GM21717 (cell line): ENCODE measurements around the gene KCNQ5.

Source experiments
- ATAC-seq: cut with Tn5 transposase; IDR thresholded peaks from one replicate; pipeline ENCODE4 v1.9.1; 2021; ENCODE audit warnings: mild to moderate bottlenecking, moderate library complexity; ENCODE audit not compliant: unreplicated experiment

Gene KCNQ5

DNA sequence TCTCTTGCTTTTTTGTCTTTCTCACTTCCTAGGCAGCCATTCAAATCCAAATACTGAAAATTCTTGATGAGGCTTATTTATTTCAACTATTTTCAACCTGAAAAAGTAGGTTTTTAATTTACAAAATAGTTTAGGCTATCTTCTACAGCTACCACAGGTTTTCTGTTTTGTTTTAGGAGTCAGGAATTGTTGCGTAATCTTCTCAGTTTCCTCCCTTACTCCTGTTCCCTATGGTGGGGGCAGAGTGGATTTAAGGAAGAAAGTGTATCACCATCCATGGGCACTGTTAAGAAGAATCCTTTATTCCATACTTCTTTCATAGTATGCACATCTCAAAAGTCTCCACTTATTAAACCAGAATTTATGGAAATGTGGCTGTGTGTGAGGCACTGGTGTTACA, 421.0 kb downstream of the KCNQ5 start:
- ATAC-seq: no peak

DNA sequence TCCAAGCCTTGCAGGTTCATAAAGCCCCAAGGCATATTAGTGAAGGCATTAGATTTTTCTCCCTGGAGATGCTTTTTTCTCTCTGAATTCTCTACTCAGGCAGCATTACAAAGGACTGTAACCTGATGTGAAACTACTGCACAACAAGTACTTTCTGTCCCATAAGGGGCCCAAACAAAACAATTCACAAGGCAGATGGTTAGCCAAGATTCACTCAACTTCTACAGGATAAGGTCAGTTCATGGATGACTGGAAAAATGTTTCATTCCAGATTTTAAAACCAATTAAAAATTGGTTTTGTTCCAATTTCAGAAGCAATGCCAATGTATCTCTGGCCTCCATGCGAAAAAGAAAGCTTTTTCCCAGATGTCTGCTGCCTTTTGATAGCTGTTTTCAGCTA, 421.6 kb downstream of the KCNQ5 start:
- ATAC-seq: no peak

DNA sequence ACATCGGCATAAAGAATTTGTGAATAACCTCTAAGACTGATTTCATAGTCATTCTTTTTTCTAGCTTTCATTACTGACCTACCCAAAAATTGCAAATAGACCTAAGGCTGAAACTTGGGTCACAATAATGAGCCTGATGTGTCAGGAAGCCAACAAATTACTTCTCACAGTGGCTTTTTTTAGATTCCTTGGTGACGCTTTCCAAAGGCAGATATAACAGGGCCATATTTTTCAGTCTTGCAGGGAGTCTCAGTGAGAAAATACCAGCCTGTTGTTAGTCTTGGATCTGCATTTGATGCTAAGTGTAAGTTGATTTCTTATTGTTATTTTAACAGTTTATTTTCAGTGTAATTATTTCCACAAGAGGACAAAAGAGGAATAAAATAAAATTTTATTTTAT, 423.7 kb downstream of the KCNQ5 start:
- ATAC-seq: no peak

DNA sequence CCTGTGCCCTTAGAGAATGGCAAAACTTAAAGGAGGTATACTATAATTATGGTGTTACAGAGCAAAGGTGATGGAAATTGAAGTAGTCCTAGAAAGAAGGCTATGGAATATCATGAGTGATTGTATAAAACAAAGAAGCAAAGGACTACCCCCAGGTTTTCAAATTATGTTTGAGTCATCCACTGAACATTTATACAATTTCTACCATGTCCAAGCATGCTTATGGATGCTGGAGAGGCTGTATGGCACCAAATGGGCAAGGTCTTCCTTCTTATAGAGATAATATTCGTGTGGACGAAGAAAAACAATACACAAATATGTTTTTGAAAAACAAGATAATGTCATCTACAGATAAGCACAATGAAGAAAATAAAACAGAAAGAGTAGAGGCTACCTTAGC, 425.9 kb downstream of the KCNQ5 start:
- no peak for ATAC-seq

DNA sequence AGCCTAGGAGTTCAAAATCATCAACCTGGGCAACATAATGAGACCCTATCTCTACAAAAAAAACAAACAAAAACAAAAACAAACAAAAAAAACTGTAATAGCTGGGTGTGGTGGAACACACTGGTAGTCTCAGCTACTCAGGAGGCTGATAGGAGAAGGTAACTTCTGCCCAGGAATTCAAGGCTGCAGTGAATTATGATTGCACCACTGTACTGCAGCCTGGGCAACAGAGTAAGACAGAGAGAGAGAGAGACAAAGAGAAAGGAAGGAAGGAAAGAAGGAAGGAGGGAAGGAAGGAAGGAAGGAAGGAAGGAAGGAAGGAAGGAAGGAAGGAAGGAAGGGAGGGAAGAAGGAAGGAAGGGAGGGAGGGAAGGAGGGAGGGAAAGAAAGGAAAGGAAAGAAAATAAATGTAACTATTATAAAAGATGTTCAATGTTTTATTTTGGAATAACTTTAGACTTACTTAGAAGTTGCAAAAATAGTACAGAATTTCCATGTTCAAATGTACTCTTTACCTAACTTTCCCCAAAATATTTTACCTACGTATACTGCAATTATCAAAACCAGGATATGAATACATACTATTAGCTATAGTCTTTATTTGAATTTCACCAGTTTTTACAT, 428.2 kb downstream of the KCNQ5 start:
- ATAC-seq: no peak

DNA sequence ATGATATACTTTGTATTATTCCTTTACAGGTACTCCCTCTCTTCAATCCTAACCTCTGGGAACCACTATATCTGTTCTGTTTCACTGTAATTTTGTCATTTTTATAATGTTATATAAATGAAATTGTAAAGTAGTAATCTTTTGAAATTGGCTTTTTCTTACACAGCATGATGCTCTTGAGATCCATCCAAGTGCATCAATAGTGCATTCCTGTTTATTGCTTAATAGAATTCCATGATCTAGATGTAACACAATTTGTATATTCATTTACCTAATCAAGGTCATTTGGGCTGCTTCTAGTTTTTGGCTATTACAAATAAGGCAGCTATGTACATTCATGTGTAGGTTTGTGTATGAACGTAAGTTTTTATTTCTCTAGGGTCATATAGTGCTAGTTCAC, 428.8 kb downstream of the KCNQ5 start:
- ATAC-seq: no peak

DNA sequence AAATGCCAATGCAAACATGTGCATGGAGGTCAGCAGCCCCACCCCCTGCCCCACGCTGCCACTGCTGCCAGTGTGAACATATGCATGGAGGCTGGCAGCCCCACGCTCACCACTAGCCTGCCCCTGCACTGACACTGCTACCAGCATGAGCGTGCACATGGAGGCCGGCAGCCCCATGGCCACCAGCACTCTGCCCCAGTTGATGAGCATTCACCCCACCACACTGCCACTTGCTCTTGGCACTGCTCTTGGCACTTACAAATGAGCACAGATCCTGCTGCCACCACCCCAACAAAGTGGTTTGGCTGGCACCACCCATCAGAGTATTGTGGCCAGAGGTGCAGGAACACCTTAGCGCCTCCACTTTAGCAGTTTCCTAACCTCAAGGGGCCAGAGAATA, 429.3 kb downstream of the KCNQ5 start:
- no peak for ATAC-seq

DNA sequence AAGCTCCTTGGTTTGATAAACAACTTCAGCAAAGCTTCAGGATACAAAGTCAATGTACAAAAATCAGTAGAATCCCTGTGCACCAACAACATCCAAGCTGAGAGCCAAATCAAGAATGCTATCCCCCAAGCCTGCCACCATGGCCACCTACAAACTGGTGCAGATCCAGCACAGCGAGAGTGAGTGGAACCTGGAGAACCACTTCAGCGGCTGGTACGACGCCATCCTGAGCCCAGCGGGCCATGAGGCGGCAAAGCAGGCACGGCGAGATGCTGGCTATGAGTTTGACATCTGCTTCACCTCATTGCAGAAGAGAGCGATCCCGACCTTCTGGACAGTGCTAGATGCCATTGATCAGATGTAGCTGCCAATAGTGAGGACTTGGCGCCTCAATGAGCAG, 433.1 kb downstream of the KCNQ5 start:
- no peak for ATAC-seq

DNA sequence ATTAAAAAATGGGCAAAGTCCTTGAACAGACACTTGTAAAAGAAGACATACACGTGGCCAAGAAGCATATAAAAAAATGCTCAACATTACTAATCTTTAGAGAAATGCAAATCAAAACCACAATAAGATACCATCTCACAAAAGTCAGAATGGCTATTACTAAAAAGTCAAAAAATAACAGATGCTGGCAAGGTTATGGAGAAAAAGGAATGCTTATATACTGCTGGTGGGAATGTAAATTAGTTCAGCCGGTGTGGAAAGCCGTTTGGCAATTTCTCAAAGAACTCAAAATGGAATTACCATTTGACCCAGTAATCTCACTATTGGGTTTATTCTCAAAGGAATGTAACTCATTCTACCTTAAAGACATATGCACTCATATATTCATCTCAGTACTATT, 436.9 kb downstream of the KCNQ5 start:
- no peak for ATAC-seq

DNA sequence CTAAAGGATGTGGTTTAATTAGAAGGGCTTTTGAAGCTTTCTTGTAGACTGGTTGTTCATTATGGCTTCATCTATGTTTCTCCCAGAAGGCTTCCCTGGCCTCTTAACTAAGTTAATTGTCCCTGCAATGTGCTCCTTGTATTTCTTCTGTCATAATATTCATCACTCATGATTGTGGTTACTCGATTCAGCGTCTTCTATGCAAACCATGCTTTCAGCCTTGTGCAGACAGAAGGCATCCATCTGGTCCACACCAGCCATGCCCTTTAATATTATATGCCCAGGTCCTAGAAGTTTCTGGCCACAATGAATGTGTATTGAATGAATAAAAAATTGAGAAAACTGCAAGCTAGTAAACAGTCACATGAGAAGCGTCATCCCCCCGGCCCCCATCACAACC, 440.3 kb downstream of the KCNQ5 start:
- no peak for ATAC-seq

DNA sequence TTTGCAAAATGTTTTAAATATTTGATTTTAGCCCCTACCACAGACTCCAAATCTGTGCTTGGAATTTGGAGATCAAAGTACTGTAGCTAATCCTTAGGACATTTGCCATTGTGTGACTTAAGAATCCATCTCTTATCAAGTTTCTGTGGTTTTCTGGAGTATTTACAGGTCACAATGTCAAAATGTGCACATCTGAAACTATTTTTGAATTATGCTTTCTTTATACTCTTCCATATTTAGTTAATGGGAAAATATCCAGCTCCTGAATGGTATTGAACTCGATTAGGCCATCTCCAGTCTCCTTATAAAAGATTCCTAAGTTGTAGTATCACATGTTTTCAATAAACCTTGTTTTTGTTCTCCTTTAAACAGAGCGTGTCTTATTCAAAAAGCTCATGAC, 441.0 kb downstream of the KCNQ5 start:
- no peak for ATAC-seq

DNA sequence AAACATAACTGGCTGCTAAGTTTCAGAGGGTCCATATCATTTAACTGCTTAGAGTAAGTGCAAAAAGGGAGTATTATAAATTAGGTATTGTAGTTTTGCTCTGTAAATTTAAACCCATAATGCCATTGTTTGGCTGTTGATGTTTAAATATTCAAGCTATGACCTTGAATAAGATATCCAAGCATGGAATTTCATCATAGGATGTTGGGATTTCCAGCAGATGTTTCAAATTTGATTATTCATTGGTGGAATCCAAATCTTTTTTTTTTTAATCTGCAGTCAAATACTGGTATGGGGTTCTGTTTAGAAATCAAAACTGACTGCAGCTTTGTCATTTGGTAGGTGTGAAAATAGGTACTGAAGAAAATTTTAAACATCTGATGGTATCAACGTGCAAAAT, 442.4 kb downstream of the KCNQ5 start:
- ATAC-seq: no peak

DNA sequence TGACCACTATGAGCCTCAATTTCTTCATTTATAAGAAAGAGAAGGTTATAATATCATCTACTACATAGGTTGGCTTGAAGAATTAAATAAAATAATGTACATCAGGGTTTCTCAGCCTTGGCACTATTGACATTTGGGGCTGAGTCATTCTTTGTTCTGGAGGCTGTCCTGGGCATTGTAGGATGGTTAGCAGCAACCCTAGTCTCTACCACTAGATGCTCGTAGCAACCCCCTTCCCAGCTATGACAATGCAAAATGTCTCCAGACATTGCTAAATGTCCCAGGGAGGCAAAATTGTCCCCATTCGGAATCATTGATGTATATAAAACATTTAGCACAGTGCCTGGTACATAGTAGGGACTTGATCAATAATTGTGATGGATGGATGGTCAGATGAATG, 451.4 kb downstream of the KCNQ5 start:
- ATAC-seq: no peak

DNA sequence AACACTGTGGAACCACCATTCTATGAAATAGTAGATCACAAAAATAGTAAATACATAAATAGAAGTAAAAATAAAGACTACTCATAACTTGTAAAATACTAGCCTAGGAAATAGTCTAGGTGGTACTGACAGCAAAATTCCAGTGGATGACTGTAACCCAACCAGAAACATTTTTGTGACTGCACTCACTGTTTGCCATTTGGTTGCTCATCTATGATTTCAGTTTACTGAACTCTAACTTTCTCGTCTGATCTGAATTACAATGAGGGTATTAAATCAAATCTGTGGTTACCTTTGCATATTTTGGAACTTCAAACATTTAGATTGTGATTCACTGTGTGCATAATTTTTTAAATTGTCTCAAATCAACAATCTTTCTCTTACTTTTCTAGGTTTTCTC, 452.3 kb downstream of the KCNQ5 start:
- no peak for ATAC-seq

DNA sequence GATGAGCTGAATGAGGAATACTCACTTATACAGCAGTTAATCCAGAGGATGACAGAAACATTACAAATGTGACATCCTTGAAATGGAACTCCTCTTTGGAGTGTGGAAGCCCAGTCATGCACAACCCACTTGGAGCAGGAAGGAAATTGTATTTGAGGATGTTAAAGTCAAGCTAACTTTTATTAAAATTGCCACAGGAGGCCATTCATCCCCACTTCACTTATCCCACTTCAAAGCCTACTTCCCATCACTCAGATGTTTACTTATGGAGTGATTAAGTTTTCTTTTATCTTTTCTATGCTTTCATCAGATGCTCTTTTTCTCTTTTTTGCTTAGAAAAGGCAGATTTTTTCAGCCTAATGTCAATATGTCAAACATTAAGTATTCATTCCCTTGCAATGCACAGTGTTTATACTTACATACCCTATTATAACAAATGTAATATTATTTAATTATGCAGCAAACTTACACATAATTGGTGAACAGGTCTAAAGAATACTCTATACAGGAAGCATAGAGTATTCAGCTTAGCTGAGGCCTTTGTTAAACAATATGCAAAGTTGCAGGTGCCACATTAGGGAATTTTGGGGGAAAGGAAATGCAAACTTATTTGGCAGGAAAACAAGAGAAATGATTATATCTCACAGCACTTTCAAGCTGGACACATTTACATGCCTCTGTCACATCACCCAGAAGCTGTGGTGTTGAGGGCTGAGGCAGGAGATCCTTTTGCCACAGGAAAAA, 454.5 kb downstream of the KCNQ5 start:
- ATAC-seq: no peak

DNA sequence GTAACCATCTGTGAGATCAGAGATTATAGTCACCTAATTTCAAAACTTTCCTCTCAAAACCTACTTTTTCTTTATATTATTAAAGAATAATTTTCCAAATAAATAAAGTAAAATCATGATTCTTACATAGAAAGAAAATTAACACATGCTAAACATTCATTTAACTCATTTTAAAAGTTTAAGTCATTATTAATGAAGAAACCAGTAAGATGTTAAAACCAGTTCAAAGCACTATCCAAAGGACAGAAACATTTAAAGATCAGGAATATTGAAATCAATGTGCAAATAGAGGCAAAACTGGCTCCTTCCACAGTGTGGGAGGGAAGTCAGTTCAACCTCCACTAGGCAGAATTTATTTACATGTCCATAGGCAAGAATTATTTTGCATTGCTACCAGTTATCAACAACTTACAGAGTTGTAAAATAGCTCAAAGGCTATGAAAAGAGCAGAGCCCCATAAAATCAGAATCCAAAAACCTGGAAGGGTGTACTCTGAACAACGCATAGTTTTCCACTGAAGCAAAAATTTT, 456.5 kb downstream of the KCNQ5 start:
- ATAC-seq: no peak

DNA sequence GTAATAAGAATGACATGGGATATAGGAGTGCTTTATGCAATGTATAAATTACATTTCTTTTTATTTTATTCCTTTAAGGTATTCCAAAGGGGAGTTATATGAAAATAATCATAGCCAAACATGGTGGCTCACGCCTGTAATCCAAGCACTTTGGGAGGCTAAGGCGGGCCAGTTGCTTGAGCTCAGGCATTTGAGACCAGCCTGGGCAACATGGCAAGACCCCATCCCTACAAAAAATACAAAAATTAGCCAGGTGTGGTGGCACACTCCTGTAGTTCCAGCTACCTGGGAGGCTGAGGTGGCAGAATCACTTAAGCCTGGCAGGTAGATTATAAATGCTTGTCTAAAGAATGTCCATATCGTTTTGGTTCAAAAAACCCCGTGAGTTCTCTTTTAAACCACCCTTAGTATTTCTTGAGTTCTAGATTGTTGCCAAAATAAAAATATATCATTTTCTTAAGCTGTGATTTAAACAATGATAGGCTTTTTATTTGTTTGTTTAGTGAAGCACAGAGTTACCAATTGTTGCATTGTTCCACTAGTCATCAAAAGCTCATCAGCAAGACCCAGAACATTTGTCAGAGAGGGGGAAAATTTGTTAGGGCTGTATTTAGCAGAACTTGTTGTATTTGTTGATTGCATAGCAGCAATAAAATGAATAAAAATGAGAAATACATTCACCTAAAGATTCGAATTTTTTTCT, 457.2 kb downstream of the KCNQ5 start:
- ATAC-seq: no peak

DNA sequence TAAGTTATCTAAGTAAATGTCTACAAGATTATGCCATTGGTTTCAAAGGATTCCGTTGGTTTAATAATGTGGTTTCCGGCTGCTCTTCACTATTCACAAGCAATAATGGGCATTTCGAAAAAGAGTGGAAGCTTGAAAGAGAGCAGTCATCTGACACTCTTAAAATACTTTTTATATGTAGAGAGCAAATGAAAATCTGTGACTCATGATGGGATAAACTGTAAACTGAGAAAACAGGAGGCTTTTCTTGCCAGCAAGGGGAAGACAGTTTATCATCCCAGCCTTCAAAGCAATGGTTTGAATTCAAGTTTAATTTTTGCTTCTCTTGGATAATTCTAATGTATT, 457.7 kb downstream of the KCNQ5 start:
- ATAC-seq: no peak

DNA sequence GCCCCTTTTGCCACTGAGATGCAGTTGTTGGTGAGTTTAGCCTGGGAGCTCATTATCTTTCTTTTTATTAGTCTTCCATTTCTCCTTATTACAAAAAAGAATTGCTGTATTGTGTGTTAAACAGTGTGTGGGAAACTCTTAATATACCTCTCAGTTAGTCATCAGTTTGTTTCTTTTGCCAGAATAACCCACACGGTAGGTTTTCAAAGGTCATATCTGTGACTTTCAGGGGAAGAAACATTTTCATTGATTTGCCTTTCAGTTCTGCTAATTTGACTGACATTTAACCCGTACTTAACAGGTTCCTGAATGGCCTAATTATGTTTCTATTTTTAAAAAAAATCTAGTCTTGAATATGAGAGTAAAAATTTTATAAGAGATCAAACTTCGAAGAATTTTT, 458.1 kb downstream of the KCNQ5 start:
- no peak for ATAC-seq

DNA sequence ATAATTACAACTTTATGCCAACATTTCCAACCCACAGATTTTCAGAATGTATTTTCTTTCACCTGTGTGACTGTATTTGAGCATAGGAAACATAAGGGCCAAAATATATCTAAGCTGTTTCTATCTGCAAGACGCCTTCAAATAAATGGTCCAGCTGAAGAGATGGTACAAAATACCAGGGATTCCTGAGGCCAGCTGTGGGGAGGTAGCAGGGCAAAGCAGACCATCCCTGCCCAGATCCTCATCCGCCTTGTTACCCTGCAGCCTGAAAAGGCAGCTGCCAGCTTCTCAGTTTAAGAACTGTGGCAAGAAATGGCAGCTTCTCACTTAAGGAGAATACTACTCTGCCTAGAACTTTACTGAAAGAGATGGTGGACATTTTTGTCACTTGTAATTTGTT, 460.1 kb downstream of the KCNQ5 start:
- no peak for ATAC-seq

DNA sequence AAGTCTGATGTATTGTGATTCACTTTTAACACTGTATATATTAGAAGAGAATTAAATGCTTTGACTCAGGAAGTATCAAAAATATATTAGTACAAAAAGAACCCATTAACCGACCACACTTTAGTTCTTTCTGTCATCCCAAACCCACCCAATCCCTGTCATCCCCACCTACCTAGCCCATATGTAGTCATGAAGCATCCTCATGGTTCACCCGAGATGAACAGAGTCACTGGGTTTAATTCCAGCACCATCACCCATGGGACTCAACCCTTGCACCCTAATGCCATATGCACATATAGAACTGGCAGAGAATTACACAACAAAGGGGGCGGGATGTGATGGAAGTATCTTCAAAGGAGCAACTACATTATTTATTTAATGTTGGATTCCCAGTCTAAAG, 462.0 kb downstream of the KCNQ5 start:
- no peak for ATAC-seq

DNA sequence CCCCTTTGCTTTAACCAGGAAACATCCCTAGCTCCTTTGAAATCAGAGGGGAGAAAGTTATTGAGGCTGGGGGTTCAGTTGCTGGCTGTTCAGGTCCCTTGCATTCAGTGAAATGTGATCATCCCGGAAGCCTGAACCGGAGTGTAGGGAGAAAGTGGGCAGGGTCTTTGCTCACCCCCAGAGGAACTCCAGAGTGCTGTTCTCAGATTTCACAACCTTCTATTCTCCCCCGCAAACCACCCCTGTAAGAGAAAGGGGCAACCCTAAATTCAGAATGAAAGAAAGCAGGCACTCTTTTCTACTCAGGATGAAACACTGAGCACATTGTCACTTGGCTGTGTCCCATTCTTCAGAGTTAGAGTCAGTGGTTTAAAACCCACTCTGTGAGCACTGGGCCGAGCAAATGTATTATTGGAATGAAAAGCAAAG, 463.6 kb downstream of the KCNQ5 start:
- peak; percentile 44 for ATAC-seq
